ENCODE data around the gene CRACR2A.

The CRACR2A gene

DNA sequence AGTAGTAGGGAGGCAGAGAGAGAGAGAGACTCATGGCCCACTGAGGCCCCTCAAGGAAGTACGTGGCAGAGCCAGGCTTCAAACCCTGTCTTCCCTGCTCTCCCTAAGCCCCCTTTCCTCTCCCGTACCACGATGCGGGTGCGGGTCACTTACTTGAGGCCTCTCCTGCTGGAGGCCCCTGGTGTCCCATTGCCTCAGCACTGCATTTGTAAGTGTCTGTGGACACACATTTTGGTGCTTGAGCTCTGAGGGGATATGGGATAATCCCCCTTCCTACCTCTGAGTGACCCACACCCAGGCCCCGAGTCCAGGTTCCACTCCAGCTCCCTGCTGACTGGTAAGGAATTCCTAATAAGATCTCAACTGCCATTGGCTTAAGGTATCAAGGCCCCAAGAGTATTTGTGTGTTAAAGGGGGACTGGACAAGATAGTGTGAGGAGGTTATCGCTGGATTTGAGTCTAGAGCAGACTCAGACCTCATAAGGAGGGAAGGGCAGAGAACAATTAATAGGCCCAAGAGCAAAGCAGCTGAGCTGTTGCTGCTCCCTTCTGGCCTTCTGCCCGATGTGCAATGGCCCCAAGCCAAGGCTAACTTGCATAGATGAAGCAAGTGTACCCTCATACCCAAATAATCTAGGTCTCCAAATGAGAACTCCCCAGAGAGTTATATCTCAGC lies 71.9 kb downstream of the CRACR2A start:
- DNase-seq, result peak; percentile 9

DNA sequence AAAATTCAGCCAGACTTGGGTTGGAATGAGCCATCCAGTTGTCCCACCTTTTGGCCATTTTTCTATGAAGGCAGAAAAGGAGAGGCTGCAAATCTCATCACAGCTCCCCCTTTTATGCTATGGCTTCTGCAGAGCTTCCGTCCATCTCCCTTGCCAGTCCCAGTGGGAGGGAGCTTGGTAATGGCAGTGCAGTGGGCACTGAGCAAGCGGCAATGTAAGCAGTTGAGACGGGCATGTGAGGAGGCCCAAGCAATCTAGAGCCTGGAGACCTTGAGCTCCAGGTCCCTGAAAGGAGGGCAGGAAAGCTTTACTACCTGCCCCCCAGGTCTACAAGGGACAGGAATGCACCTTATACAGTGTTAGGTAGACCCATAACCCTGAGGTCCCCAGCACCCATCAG lies 73.1 kb downstream of the CRACR2A start:
- DNase-seq, result no peak

DNA sequence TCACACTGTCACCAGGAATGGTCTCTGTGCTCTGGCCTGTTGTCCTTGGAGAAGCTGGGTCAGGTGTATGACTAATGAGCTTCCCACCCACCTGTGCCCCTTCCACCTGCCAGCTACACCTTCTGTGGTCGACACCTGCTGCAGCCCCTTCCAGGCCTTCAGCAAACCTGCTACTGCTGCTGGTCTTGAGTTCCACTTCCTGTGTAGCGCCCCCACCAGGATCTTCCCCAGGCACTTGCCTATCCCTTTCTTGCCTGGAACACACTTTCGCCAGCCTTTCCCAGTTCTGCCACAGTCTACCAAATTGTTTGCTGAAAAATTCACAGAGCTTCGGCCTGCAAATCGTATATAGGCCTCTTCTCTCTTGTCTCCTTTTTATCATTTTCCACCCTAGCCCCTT lies 75.3 kb downstream of the CRACR2A start:
- no peak for DNase-seq

DNA sequence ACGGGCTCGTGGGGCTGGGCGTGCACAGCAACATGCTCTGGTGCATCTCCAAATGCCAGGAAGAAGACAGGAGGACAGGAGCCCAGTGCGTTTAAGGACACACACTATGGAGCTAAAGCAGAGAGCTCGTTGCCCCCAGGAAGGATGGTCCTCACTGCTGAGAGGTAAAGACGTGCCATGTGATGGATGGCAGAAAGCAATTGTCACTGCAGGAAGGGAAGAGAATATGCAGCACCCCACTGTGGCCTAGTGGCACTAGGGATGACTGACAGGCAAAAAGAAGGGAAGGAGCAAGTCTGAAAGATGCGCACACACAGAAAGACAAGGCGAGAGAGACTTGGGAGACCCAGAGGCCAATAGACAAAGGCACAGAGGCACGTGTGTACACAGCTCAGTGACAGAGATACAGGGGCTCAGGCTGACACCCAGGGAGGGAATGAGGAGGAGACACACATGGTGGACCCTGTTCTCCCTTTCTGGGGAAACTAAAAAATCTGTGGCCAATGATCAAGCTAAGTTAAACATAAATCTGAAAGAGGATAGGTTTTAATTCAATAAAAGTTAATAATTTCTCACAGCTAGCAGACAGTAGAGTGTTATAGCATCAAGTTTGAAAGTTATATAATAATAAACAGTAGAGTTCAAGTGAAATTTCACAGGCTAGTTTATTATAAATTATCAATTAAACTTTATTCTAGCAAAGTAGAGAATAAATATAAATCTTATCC lies 78.8 kb downstream of the CRACR2A start:
- DNase-seq, result no peak

DNA sequence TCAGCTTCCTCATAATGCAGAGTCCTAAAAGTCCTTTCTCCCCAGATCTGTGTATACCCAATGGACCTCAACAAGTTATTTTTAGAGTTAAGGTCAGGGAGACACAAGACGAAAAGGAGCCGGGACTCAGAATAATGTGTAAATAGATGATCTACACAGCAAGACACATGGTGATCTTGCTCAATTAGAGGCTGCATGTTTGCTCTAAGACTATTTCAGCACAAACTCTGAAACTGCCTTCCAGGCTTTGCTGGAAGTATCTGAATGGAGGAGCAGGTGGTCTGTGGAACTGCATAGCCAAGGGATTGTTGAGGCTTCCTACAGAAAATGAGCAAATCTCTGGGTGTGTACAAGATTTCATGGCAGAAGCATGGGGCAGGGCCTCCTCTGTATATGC lies 80.8 kb downstream of the CRACR2A start:
- DNase-seq, result no peak

DNA sequence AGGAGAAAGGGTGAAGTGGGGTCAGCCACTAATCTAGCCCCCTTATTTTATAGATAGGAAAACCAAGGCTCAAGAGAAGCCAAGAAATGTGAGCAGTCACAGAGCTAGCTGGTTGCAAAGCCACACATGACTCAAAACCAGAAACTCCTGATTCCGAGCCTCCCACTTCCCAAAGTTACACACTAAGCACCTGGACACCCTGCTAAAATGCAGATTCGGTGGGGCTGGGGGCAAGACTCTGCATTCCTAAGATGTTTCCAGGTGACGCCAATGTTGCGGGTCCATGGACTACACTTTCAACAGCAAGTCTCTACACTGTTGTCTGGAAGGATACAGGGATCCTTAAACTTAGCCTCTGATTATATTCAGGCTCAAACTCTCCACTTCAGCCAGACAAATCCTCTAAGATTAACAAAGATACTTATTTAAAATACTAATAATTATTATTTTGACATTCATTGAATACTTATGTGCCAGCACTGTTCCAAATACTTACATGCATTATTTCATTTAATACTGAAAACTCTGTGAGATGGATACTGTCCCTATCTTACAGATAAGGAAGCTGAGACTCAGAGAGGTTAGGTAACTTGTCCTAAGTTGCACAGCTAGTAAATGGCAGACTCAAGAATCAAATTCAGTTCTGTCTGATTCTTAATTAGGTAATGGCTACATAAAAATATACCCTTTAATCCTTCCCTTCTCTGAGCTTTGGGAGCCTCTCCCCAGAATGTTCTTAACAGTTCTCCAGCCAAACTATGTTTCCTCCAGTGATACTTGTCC lies 81.4 kb downstream of the CRACR2A start:
- no peak for DNase-seq

DNA sequence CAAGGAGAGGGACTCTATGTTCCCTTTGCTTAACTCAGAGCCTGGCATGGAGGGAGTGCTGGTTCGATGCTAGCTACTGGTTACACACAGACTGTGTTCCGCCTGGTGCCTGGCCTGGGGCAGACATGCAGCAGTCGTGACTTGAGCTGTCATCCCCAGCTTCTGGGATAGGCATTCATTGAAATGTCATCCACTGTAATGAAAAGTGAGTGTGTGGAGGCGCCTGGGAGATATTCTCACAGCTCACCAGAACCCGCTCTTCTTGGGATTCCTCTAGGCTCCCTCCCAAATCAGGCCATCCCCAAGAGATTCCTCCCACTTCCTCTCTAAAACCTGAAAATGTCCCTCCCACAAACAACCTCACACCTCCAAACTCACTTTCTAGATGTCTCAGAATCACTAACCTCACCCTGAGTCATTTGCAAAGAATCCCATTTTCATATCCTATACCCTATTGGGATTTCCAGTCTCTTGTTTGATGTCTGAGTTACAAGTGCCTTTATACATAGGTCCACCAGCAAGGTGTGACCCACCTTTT lies 82.8 kb downstream of the CRACR2A start:
- DNase-seq, result no peak

DNA sequence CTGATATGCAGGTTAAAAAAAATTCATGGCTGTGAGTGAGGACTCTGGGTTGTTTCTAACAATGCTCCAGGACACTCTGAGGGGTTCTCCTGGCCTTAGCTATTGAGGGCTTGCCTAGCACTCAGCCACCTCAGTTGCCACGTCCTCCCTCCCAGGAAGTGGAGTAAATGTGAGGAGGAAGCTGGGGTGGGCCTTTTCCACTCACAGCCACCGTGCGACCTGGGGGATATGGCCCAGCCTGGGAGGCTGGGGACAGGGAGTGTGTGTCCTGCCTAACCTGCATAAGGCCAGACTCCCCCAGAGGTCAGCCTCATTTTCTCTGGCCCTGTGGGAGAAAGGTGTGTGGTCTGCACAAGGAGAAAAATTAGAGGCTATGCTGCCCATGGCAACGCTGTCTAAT lies 83.3 kb downstream of the CRACR2A start:
- DNase-seq, result no peak

DNA sequence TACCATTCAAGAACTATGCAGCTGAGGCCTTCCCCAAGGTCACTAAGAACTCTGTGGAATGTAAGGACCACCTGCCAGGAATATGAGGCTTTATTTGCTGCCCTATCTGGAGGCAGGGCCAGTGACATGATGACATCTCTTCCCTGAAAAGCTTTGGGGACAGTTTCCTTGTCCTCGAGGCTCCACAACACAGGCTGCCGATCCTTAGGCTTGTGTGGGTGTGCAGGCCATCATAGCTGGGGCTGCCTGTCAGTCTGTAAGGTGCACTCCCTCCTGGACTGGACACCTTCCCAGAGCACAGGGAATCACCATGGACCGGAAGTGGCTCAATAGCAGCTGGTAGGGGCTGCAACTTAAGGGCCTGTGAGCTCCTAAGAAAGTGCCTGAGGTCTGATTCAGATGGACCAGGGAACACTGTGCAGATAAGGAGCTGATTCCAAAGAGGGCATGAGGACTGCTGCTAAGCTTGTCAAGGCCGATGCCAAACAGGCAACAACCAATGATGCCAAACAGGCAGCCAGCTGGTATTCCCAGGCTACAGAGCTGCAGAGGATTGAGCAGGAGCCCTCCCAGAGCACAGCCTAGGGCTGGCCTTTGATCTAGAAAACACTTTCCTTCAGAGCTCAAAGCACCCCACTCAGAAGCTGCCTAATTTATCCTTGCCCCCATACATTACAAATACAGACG lies 84.3 kb downstream of the CRACR2A start:
- DNase-seq, result no peak

DNA sequence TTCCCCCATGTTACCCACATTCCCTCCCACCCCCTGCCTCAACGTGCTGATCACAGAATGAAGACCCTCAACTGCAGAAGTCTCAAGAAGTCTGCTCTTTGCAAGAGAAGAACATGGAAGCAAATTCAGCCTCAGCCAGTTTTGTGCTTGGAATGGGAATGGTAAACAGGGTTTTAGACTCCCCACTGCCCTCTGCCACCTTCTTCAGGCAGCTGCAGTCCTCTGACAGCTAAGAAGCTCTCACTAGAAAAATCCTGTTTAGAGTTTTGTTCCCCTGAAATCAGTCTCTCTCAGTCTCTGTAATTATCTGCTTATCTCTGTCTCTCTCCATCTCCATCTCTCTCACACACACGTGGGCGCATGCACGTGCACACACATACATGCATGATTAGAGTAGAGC lies 85.4 kb downstream of the CRACR2A start:
- DNase-seq, result no peak

DNA sequence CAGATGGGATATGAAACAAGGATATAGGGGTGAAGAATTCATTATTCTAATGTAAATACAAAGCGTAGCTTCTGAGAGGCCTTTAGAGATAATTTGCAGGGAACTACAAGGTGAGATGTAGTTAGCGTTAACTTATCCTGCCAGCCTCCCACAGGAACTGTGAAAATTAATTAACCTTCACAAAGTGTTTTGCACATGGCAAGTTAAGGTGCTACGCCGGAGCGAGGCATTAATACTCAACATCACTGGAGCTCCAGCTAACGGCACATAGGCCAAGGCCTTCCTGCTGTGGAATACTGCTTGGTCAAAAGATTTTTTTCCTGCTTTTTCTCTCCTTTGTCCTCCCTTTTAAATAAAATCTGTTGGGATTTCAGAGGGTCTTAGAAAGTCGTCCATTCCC lies 86.5 kb downstream of the CRACR2A start:
- DNase-seq, result no peak

DNA sequence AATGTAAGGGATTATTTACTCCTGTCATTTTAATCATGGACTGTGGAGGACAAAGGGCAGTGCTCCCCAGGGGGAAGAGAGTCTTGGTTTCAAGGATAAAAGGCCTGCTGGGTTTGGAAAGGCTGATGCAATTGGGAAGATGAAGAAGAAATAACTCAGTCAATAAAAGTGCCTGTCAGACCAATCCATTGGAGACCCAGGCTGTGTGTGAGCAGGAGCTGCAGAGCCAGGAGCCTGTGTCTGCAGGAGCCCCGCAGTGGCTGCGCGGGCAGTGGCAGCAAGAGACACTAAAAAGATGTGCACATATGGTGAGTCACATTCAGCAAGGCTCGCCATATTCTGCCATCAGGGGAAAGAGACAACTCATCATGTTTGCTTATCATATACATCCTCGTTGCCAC lies 90.4 kb downstream of the CRACR2A start:
- peak; percentile 48 for DNase-seq

DNA sequence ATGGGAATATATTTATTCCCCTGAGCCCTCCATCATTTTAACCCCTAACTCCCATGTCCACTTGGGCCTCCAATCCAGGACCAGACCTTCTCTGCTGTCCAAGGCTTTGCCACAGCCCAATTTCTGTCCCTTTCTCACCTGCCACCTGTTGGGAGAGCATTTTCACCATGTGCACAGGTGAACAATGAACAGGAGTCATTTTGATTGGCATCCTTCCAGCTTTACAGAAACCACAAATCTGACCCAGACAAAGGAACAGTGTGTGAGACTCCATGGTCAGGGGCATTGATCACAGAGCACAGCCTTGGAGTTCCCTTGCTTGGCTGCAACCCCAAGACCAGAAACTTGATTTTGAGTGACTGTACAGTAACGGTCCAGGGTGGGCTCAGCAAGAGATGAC lies 91.9 kb downstream of the CRACR2A start:
- no peak for DNase-seq

DNA sequence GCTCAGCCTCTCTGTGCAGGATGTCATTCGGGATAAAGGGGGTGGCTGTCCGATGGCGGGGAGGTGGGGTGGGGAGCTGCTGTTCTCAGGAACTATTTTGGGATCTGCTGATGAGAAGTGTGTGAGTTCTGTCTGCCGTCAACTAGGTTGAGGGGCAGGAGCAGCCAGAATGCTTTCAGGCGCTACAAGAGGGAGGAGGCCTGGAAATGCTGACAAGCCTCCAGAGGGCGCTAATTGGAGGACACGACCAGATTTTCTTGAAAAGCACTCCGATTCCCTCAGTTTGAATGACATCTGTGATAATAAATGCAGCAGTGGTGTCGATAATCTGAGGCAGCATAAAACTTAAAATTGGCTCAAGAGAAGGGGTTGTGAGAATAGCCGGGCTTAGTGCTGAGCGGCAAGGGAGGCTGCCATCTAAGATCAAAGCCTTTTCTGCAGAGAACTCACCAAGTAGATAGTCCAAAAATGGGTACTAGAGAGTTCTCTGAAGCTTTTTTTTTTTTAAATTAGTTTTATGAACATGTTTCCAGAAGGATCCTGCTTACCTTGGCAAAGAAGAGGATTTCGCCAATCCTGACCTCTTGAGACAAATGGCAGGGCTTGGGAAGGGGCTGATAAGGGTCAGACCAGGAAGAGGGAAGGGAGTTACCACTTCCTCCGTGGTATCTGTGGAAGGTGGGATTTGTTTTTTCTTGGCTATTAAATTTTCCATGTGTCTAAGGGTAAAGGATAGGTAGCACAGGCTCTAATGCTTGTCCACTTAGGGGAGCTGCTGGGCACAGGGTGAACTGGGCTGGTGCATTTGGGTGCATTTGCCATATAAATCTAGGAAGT lies 94.4 kb downstream of the CRACR2A start:
- DNase-seq, result no peak

DNA sequence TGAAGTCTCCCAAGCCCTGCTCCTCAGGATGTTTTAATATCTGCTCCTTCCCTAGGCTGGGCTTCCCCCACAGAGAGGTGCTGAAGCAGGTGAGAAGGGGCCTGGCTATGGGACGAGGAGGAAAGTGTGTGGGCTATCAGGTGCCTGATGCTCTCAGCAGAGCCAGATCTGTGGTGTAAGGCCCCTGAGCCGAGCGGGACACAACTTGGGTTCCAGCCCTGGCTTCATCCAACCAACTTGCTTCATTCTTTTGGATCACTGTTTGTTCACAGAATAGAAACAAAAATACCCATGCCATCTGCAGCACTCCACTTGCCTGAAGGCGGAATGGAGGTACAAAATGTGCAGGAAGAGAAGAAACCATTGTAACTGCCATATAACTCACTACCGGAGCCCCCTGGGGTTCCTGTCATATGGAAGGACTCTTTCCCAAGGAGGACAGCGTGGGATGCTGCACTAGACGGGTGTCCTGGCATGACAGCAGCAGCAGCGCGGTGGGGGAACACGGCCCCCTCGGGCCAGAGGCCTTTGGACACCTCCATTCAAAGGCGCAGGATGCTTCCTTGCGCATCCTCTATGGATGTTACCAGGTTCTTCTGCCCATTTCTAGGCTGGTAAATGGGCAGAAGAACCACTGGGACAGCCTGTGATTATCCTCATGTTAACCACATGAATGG lies 95.8 kb downstream of the CRACR2A start:
- no peak for DNase-seq

DNA sequence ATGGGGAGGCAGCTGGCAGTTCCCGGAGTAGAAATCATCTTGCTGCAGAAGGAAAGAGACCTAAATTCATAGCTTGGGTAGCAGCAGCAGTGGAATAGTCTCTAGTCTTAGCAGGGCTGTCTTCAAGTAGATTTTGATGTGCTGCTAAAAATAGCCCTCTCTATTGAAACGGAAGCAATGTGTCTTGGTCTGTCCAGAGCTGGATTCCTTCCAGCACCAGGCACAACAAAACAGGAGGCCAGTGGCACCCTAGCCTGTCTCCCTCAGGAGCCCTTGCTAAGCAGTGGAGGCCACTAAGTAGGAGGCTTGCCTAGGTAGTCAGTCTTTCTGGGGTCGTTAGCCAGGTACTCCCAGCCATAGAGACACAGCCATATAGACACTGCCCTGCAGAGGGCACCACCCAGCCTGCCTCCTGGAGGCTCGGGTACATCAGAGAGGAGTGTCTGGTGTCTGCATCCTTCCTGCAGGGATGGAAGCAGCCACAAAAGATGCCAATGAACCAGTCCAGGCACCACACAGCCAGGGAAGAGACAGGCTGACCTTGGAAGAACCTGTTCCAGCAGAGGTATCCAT lies 97.5 kb downstream of the CRACR2A start:
- DNase-seq, result peak; percentile 24

DNA sequence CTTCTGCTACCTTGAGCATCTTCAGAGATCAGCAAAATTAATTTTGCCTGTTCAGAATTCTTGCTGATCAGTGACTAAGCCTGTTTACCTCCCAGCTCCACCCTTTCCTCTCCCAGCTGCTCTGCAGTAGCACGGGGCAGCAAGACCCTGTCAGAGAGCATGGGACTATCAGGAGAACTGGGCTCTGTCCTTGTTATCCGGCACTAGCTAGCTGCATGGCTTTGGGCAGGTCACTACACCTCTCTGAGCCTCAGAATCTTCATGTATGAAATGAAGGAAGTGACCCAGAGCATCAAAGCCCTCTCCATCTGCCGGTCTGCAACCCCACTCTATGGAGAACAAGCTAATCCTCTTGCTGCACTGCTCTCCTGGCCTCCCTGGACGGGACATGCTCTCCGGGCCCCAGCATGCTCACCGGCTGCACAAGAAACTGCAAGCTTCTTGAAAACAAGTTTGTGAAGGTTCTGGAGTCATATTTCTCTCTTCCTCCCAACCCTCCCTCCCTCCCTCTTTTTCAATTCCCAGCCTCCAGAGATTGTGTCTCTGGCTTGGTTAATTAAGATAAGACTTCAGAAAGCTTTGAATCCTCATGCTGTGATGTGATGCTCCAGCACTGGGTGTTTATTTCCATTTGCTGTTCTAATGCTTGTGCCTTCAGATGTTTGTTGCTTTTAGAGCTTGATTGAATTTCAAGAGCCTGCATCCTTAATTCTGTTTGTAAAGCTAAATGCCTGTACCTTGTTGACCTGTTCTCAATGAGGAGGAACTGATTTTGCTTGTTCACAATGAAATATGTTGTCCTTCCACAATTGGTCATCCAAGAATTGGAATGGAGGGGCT lies 101.1 kb downstream of the CRACR2A start:
- DNase-seq, result no peak

DNA sequence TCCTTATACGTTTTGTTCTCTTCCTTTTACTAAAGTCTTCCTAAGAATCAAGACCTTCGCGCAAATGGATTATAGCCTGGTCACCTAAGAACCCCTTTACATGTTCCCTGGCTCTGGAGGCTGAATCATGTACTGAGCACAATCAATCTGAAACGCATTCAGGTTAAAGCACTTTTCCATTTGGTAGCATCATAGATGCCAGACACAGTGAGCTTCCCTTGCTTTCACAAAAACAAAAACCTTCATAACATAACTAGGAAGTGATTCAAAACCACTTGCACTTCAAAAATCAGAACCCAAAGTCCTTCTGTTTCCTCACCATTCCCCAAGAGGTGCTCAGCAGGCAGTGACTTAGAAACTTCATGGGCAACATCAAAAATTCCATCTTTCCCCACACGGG lies 105.4 kb downstream of the CRACR2A start:
- DNase-seq, result no peak

DNA sequence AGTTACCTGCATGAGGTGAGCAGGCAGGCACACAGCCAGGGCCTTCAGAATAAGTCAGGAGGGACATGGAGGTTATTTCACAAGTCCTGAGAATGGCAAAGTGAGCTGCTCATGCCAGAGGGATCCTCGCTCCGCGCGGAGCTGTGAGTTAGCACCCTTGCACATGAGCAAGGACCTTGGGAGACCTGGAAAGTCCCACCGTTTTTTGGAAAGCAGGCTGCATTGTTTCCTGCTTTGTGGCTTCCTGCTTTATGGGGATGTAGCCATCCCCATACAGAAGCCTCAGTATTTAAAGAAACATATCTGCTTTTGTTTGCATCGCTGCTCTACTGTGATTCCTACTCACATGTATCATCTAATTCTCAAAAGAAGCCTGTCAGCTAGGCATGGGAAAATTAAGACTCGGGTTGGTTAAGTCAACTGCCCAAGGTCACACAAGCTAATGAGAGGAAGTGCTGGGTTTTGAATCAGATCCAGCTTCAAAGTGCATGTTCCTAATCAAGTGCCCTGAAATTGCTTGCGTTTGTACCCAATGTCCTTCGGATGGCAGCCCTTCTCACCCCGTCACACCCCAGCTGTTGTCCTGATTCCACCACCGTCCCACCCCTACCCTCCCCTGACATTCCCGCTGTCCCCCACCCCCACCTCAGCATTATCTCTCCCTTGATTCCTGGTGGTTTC lies 106.2 kb downstream of the CRACR2A start:
- DNase-seq, result no peak

DNA sequence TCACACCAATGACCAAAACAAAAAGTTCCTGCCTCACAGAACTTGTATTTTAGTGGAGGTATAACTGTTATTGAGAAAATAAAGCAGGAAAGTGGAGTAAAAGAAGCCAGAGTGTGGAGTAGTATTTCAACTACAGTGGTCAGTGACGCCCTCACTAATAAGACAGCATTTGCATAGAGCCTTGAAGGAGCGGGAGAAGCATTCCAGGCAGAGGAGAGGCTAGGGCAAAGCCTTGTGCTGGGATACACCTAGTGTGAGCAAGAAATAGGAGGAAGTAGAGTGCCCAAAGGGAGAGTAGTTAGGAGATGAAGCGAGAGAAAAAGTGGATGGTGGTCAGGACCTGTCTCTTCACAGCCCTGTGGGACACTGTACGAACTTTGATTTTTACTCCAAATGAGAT lies 107.8 kb downstream of the CRACR2A start:
- DNase-seq, result no peak

All from NCI-H2227 treated with DMSO at 0.1 percent for 48 hours (cell line).